Prostate gland (tissue), 2 donors: ENCODE data around the gene AIPL1.

Experiments
- CTCF ChIP-seq, 4 experiments: fragments of 200-600 bp in 2 of 4; fragments of 450-650 bp in 2 of 4; sonication (generic) in 2 of 4; IDR thresholded peaks; 1 replicate in 3 of 4; 2 replicates in 1 of 4; pipeline ENCODE4 v1.5.1; 2016 to 2019; ENCODE audit warnings: antibody characterized with exemption in 4 of 4, mild to moderate bottlenecking in 2 of 4, moderate library complexity in 2 of 4
- POLR2AphosphoS5 ChIP-seq: sonication (generic); formaldehyde crosslinking; IDR thresholded peaks from one replicate; pipeline ENCODE4 v1.6.1; 2017; ENCODE audit warnings: antibody characterized with exemption

- TF ChIP-seq POLR2AphosphoS5 = no peak
- TF ChIP-seq CTCF (IDR thresholded peaks at IDR 0.05) = no peak
Measured at GRCh38 chr17:6429266-6429665, 5.7 kb downstream of the AIPL1 start.
